Activated CD4-positive, alpha-beta T cell treated with anti-CD3 and anti-CD28 coated beads, Interleukin-2, Interleukin-6, amounts not matched to agents 100 ng/mL and 50 ng/mL, durations not matched to agents 16 hours and 8 hours (primary cell): Measurements from ENCODE around the gene PET100.

Experiments
- DNase-seq: peaks from one replicate; pipeline ENCODE4 v3.0.0-alpha.2; 2020

The PET100 gene, protein sequence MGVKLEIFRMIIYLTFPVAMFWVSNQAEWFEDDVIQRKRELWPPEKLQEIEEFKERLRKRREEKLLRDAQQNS

DNA sequence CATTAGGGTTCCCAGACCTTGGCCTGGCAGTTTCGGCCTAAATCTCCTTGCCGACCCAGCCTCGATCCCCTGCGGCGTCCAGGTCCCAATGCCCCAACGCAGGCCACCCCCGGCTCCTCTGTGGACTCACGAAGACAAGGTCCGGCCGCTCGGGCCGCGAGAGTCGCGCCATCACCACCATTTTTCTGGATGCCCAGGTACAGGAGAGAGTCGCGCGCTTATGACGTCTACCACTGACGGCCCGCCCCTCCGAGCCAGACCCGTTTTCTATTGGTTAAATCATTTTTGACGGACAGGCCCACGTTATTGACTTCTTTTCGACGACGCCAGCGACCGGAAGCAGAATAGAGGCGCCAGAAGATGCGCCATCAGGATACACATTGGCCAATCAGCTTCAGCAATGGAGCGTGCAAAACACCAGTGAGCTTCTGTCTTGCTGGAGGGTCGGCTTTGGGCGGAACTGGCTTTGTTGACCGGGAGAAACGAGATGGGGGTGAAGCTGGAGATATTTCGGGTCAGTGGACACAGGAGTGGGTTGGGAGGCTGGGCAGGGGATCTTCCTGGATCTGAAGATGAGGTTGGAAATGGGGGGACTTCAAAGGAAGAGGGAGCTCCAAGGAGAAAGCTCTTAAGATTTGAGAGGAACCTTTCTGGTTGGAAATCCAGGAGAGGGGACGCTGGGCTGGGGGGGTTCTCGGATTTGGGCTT is at the start of gene PET100, which contains the start of gene XAB2:
TSS of gene PET100 (plus strand) at position 447 of the 708 bp plus-strand sequence. CDS start at position 488, 41 bp downstream.
TSS of gene XAB2 (minus strand) at position 199 of the 708 bp plus-strand sequence. CDS start at position 181, 18 bp downstream.
- DNase-seq, result peak; percentile 98

DNA sequence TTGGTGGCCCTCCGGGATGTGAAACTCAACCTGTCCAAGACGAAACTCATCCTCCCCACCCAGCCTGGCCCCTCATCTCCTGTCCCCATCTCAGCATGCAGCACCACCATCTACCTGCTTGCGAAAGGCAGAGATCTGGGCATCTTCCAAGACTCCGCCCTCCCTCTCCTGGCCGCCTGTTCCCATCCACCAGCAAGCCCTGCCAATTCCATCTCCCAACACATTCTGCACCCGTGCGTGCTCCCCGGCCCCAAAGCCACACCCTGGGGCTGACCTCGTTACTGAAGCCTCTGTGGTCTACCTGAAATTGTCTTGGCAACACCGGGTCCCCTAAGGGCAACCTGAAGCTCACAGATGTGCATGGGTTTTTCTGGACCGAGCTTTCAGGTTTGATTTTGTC is 47.1 kb upstream of the PET100 start:
- no peak for DNase-seq

DNA sequence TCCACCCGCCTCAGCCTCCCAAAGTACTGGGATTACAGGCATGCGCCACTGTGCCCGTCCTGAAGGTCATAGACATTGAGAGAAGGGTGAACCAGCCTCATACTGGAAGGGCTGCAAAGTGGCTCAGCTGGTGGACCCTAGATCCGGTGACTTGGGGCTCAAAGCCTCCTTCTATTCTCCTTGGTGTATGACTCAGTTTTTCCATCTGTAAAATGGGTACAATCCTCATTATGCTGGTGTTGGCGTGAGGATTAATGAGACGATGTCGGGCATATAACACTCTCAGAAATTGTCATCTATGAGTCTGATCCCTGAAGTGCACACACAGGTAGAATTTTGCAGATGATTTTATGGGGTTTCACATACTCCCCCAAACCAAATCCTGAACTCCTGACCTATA is 39.8 kb upstream of the PET100 start:
- DNase-seq, result no peak

DNA sequence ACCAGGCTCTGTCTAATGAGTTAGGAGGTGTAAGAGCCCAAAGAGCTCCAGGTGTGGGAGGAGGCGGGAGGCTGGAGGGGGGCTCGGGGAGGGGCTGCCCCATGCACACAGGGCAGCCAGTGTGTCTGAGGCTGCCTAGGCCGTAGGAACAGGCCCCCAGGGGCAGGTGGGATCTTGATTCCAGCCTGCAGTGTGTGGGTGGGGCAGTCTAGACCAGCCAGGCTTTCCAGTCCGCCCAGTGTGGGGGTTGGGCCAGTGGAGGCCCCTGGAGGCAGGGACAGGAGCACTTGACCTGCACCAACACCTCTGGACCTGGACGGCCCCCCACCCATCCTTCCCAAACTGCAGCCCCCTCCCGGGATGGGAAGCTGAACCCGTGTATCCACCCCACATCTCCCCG is 39.3 kb upstream of the PET100 start:
- DNase-seq, result no peak

DNA sequence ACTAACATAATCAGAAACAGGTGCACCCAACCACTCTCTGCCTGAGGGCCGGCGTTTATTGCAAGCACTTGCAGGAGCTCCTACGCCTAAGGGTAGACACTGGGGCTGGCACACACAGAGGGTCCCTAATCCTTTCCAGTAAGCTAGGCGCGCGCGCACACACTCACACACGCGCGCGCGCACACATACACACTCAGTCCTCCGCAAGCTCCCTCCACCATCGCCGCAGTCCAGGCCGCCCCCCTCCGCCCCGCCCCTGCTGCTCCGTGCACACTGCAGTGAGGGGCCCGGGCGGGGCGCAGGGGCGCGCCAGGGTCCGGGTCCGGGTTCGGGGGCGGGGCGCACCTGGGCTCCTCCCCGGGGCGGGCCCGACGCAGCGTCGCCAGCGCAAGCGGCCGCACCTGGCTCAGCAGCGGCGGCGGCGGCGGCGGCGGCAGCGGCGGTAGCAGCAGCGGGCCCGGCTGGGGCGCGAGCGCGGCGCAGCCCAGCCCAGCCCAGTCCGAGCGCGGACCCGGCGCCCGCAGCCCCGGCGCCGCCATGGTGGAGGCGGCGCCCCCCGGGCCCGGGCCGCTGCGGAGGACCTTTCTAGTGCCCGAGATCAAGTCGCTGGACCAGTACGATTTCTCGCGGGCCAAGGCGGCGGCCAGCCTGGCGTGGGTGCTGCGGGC is 34.0 kb upstream of the PET100 start, which contains the start of gene CAMSAP3:
TSS of gene CAMSAP3 (plus strand) at position 398 of the 668 bp plus-strand sequence. CDS start at position 538, 140 bp downstream.
- peak; percentile 32 for DNase-seq

DNA sequence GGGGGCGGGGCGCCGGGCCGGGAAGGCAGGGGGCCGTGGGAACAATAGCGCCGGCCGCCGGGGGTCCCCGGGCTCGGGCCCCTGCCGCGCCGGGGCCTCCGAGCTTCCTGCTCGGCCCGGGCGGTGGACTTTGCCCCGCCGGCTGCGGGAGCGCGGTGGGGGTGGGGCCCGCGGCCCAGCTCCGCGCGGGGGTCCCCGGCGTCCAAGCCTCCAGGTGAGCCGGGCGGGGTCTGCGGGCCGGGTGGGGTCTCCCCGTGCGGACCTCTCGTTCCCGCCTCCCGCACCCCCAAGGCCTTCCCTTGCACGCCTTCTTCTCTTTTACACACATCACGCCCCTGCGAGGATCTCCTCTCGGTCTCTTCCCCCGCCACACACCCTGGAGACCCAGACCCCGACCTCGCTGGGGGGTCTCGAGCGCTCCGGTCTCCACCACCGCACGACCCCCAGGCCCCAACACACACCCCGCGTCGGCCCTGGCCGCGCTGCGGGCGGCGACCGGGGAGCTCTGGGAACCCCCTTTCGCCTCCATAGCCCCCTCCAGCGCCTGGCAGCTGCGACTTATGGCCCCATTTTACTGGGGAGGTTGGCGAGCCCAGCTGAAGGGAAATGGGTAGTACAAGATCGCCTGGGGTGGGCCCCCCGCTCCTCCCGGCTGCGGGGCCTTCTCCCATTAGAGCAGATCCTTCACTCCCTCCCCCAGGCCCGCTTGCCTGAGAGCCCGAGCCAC is 33.2 kb upstream of the PET100 start:
- DNase-seq, result no peak

DNA sequence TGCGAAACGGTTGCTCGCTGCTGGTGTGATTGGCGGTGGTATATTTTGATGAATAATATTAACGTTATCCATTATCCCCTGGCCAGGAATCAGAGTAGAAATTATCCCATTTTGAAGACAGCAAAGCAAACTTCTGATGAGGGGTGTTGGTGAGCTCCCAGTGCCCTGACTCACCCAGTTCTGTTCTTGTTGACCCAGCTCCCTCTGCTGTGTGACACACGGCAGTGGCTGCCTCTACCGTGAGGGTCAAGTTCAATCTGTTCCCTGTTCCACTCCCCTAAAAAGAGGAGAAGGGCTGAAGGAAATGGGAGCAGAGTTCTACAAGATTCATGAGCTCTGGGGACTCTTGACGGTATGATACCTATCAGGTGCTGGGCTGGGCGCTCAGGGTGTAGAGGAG is 31.9 kb upstream of the PET100 start:
- DNase-seq, result no peak

DNA sequence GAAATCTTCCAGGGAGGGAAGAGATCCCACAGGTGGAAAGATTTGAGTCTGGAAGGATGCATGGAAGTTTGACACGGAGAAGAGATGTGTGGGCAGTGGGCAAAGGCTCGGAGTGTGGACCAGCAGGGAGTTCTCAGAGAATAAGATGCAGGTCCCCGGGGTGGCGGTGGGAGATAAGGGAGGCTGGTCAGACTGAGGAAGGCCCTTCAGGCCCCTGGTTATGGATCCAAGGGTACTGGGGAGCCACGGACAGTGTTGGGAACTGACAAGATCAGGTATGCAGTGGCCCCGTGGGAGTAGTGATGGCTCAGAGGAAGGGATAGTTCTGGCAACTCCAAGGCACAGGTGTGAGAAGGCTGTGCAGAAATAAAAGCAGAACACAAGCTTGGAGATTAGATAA is 31.4 kb upstream of the PET100 start:
- no peak for DNase-seq

DNA sequence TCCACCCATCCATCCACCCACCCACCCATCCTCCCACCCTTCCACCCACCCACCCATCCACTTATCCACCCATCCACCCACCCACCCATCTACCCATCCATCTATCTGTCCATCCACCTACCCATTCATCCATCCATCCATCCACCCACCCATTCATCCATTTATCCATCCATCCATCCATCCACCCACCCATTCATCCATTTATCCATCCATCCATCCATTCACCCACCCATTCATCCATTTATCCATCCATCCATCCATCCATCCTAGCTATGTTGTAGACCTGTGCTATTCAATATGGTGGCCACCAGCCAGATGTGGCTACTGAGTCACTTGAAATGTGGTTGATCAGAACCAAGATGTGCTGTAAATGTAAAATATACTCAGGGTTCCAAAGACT is 28.9 kb upstream of the PET100 start:
- no peak for DNase-seq

DNA sequence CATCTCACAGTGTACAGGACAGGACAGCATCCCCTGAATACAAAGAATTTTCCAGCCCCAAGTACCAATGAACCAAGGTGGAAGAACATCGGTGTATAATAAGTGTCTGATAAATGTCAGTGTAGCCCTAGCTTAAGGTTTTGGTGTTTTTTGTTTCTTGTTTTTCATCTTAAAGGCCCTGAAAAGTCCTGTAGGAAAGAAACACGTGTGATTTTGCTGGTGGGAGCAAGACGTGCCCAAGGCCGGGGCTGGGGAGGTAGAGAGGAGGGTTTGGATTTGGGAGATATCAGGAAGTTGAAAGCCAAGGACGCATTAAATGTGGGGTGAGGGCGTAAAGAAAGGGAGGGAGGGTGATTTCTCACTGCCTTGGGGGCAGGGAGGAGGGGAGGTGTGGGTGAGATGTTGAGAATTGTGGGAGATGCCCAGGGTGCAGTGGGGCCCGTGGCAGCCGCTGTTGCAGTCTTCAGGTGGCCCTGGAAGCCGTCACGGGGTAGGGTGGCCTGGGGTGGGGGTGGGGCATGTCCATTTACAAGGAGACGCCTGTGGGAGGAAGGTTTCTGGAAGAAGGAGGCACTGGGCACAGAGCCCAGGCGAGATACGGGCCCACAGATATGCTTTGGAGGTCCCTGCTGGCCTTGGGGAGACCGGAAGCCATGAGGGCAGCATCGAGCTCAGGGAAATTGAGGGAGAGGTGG is 27.2 kb upstream of the PET100 start:
- no peak for DNase-seq

DNA sequence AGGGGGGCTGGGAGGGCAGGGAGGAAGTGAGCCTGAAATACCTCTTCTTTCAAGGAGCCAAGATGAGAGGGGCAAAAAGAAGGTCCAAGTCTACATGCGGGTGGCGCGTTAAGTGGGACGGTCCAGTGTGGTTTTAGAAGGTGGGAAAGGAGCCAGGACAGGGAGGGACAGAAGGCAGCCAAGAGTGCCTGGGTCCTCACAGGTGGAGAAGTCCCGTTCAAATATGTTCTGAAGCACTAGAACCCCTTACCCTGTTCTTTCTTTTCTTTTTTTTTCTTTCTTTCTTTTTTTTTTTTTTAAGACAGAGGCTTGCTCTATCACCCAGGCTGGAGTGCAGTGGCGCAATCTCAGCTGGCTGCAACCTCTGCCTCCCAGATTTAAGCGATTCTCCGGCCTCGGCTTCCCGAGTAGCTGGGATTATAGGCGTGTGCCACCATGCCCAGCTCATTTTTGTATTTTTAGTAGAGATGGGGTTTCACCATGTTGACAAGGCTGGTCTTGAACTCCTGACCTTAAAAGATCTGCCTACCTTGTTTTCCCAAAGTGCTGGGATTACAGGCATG is 26.6 kb upstream of the PET100 start:
- DNase-seq, result no peak

DNA sequence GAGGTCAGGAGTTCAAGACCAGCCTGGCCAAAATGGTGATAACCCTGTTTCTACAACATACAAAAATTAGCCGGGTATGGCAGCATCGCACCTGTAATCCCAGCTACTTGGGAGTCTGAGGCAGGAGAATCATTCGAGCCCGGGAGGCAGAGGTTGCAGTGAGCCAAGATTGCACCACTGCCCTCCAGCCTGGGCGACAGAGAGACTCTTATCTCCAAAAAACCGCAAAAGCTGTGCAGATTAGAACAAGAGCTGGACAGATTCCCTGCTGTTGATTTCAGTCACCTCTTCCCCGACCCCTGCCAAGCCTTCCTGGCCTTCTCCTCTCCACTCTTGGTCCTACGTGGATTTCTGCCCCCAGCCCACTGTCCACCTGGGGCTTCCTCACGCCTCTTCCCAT is 25.7 kb upstream of the PET100 start:
- no peak for DNase-seq

DNA sequence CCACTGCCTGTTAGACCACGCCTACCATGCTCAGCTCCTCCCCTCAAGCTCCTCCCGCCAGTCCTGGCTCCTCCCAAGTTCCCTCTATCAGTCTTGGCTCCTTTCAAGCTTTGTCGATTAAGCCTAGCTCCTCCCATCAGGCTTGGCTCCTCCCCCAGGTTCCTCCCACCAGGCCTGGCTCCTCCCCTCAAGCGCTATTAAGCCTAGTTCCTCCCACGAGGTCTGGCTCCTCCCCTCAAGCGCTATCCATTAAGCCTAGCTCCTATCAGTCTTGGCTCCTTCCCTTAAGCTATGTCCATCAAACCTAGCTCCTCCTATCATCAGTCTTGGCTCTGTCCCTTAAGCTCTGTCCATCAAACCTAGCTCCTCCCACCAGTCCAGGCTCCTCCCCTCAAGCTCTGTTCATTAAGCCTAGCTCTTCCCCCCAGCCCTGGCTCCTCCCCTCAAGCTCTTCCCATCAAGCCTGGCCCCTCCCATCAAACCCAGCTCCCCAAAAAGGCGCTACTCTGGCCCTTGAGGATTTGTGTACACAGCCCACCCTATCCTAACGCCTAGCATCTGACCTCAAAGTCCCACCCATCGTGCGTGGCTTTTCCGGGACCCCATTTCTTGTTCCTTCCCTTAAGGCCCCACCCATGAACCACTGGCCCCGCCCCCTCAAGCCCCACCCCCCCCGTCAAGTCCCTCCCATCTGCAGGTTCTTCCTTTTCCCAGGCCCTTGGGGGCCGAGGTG is 23.9 kb upstream of the PET100 start:
- DNase-seq, result peak; percentile 51

DNA sequence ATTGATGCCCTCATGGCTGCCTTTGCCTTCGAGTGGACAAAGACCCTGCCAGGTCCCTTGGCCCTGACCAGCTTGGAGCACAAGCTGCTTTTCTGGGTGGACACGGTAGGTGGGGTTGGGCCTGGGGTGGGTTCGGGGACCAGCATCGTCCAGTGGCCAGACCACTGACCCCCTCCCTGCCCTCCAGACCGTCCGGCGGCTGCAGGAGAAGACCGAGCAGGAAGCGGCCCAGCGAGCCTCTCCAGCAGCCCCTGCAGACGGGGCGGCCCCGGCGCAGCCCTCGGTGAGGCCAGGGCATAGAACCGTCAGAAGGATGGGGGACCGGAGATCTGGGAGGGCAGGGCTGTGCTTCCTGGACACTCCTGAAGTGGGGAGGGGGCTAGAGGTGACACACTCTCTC is 23.3 kb upstream of the PET100 start:
- no peak for DNase-seq

DNA sequence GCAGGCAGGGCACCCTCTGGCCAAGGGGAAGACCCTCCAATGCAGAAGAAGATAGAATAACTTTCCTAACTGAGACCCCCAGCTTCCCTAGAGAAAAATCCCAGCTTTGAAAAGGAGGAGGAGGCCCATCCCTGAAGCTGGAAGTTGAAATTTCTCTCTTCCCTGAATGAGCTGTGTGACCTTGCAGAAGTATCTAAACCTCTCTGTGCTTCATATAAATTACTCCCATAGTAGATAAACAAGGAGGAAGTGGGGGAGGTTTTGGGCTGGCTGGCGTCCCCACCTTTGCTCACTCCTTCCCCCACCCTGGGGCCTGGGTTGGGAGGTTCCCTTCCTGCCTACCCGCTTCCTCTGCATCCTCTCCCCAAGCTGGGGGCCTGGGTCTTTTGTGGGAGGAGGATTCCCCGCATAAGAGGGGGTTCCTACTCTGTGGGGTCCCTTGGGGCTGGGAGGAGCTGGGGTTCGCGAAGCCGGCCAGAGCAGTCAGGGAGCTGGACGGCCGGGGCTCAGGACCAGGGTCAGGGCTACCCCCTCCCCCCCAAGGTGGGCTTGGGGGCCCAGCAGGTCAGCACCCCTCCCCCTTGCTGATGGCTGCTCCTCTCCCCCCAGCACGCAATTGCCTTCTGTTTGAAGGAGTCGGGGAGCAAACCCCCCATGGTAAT is 22.2 kb upstream of the PET100 start:
- DNase-seq, result no peak

DNA sequence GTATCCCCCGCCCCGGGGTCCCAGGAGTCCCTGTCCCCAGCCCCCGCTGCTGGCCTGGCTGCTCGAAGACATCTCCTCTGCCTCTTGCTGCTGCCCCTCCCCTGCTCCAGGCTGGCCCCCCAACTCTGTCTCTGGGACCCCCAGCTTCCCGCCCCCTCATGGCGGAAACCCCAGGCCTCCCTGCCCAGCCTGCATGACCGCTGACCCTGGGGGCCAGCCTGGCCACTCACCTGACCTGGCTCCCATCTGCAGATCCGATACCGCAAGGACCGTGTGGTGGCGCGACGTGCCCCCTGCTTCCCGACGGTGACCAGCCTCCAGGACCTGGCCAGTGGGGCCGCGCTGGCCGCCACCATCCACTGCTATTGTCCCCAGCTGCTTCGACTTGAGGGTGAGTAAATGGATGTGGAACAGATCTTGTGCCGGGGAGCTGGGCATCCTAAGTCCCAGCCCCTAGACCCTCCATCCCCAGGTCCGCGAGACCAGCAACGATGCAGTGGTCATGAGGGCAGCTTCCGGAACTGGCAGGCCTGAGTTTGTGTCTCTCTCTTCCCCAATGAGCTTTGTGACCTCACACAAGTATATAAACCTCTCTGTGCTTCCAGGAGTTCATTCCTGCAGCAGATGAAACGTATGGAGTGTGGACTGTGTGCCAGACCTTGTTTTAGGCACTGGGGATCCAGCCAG is 21.6 kb upstream of the PET100 start:
- DNase-seq, result no peak

DNA sequence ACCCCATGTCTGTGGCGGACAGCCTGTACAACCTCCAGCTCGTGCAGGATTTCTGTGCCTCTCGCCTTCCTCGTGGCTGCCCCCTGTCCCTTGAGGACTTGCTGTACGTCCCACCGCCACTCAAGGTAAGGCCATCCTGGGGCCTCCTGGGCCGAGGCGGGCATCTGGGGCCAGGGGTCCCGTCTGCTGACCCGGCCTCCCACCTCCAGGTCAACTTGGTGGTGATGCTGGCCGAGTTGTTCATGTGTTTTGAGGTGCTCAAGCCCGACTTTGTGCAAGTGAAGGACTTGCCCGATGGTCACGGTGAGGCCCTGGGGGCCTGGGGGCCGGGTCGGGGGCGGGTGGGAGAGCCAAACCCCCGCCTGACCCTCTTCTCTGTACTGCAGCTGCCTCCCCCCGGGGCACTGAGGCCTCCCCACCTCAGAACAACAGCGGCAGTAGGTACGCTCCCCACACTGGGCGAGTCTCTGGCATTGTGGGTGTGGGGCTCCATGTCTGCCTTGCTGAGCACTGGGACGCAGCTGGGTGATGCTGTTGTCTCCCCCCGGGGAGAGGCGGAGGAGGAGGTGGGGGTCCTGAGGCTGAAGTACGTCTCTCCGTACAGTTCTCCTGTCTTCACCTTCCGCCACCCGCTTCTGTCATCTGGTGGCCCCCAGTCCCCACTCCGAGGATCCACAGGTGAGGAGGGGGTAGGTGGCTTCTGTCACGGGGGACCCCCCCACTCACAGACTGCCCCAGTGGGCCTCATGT is 18.9 kb upstream of the PET100 start:
- no peak for DNase-seq

DNA sequence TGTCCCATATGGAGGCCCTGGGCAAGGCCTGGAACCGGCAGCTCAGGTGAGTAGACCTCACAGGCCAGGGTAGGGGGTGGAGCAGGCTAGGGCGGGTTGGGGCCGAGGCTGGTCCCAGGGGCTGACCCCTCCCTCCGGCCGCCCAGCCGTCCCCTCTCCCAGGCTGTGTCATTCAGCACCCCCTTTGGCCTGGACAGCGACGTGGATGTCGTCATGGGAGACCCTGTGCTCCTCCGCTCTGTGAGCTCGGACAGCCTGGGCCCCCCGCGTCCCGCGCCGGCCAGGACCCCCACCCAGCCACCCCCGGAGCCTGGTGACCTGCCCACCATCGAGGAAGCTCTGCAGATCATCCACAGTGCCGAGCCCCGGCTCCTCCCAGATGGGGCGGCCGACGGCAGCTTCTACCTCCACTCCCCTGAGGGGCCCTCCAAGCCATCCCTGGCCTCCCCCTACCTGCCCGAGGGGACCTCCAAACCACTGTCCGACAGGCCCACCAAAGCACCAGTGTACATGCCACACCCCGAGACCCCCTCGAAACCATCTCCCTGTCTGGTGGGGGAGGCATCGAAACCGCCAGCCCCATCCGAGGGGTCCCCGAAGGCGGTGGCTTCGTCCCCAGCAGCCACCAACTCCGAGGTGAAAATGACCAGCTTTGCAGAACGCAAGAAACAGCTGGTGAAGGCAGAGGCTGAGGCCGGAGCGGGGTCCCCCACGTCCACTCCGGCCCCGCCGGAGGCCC is 17.9 kb upstream of the PET100 start:
- DNase-seq, result no peak
